HG03460 (cell line): ENCODE results near the gene UBL4A.

Experiments used
- ATAC-seq: cut with Tn5 transposase; IDR thresholded peaks from one replicate; pipeline ENCODE4 v1.9.1; 2021; ENCODE audit not compliant: unreplicated experiment

Gene UBL4A

DNA sequence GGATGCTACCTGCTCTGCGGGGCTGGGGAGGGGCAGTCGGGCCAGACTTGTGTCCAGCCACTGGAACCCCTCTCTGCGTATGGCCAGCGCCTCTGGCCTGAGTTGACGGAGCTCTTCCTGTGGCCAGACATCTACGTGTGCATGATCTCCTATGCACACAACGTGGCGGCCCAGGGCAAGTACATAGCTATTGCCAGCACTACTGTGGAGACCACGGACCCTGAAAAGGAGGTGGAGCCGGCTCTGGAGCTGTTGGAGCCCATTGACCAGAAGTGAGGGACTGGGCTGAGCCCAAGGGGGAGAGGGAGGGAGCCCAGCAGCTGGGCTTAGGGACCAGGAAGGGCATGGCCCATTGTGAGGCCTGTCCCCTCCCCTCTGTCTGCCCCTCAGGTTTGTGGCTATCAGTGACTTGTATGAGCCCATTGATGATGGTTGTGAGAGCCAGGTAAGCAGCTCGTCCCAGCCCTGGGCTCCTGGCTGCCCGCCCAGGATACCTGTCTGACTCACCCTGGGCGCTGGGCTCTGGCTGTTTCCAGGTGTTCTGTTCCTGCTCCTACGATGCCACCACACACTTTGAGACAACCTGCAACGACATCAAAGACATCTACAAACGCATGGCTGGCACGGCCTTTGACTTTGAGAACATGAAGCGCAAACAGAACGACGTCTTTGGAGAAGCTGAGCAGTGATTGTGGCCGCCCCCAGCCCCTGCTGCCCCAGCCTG lies 44.3 kb downstream of the UBL4A start:
- no peak for ATAC-seq

DNA sequence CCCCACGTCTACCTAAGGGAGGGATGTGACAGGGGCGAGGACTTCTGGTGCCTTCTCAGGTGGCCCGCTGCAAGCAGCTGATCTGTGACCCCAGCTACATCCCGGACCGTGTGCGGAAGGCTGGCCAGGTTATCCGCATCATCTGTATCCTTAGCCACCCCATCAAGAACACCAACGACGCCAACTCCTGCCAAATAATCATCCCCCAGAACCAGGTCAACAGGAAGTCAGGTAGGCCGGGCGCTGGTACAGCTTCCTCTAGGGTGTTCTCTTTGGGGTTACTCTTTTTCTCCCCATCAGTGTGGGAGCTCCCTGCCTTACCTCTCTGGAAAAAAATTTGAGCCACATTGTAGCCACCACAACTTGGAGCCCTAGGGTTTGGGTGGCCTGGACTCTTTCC lies 44.9 kb downstream of the UBL4A start:
- ATAC-seq = no peak

DNA sequence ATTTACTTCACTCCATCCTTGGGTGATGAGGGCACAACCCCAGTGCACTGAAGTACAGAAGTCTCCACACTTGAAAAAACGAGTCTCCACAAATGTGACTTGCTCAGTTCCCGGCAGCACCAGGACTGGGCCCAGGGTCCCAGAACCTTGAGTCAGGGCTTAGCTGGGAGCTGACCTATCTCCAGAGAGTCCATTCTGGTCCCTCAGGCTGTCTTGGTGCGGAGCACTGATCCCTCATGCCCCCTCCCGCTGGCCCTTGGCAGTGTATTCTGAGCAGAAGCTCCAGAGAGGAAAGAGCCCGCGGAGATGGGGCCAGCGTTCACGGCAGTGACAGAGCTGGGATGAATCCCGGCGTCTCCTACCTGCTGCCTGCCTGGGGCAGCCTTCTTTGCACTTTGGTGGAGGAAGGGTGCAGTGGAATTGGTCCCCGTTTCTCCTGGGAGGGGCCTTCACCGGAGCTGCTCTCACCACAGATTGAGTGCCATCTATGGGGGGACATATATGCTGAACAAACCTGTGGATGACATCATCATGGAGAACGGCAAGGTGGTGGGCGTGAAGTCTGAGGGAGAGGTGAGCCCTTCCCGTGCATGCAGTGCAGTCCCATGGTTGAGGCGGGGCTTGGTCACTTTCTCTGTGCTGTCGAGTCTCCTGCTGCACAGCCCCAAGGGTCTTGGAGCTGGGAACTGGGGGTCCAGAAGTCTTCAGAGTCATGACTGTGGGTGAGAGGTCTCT lies 45.6 kb downstream of the UBL4A start:
- ATAC-seq = no peak

DNA sequence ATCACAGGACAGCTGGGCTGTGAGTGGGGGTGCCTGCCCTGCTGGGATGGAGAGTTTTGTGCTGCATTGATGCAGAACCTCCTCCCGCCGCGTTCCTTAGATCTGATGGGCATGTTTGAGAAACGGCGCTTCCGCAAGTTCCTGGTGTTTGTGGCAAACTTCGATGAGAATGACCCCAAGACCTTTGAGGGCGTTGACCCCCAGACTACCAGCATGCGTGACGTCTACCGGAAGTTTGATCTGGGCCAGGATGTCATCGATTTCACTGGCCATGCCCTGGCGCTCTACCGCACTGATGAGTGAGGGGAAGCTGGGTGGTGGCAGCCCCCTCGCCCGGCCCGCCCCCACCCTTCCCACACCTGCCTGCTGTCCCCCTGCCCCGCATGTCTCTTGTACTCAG lies 46.6 kb downstream of the UBL4A start:
- ATAC-seq = no peak

DNA sequence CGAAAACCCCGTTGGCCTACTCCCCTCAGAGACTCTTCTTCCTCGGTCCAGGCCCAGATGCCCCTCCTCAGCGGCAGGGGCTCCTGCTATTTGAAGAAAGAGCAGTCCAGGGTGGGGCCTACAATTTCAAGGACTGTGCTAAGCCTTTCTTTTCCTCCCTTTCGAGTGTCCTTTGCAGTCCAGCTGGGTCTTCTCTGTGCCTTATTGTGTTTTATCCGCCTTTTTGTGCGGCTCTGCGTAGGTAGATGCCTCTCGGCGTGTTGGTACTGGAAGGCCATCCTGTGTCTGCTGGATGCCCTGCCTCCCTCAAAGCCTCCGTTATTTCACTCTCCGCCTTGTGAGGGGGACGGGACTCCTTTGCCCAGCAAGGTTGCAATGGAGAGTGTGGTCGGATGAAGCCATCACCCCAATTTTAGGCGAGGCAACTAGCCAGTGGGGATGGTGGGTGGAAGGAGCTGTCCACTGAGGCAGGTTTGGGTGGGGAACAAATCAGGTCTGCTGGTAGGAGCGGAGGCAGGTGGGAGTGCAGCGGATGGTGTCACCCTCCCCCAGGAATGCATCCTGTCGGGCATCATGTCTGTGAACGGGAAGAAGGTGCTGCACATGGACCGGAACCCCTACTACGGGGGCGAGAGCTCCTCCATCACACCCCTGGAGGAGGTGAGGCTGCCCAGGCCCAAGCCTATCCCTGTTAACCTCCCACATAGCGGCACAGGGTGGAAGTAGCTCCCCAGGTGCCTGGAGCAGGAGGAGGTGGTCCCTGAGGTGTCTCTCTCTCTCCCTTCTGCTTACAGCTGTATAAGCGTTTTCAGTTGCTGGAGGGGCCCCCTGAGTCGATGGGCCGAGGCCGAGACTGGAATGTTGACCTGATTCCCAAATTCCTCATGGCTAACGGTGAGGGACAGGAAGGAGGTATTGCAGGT lies 48.2 kb downstream of the UBL4A start:
- no peak for ATAC-seq

DNA sequence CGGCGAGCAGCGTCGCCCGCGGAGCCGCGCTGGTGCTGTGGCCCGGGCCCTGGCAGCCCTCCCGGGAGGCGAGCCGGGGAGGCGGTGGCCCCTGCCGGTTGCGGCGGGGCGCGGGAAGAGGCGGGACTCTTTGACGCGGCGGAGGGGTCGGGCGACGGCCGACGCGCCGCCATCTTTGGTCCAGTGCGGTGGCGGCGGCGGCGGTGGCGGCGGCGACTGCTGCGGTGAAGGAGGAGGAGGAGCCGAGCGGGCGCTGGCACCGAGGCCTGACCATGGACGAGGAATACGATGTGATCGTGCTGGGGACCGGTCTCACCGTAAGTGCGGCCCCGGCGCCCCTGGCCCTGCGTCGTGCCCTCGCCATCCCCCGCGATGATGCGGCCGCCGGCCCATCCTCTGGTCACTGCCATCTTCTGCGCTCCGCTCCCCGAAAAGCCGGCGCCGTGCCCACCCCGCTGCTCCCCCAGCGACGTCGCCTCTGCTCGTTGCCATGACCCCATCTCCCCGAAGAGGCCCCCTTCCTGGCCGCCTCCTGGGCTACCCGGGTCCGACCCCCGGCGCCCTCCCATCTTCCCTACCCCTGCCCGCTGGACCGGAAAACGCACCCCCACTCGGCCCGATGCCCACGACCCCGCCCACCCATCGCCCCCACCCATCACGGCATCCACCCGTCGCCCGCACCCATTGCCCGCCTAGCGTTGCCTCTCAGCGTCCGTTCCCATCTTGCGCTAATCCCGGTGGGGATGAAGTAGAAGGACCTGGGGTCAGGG lies 49.2 kb downstream of the UBL4A start, which contains the start of gene GDI1:
Gene GDI1, plus strand, starts transcription at position 172 of the 770 bp plus-strand sequence. Its CDS starts 101 bp downstream, at position 273.
- ATAC-seq = no peak

DNA sequence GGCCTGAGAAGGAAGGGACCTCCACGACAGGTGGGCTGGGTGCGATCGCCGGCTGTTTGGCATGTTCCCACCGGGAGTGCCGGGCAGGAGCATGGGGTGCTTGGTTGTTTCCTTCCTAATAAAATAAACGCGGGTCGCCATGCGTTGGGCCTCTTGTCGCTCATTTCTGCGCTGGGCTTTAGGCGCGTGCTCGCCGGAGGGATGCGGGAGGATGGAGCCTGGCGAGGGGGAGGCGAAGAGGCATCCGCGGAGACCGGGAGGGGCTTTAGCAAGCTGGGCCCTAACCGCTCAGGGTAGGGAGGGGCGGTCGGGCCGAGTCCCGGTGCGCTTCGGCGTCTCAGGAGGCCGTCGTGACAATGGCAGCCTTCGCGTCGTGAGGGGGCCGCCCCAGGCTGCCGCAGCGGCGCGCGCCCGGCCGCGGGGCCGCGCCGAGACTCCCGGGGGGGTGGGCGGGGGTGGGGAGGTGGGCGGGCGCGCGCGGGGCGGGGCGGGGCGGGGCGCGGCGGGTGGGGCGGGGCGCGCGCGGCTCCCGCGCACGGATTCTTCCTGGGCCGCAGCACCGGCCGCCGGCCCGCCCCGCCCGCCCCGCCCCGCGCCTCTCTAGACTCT lies 49.9 kb downstream of the UBL4A start:
- no peak for ATAC-seq

DNA sequence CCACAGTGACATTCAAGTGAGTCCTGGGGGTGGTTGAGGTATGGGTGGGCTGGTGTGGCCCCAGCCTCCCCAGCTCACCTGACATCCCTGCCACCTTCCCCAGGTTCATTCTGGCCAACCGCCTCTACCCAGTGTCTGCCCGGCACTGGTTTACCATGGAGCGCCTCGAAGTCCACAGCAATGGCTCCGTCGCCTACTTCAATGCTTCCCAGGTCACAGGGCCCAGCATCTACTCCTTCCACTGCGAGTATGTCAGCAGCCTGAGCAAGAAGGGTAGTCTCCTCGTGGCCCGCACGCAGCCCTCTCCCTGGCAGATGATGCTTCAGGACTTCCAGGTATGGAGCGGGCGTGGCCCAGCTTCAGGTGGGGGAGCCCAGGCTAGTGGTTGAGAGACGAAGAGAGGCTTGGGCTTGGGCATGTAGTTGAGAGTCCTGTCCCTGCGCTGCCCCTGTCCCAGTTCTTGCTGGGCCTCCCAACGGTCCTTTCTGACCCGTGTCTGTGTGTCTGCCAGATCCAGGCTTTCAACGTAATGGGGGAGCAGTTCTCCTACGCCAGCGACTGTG lies 51.2 kb downstream of the UBL4A start:
- ATAC-seq = no peak

DNA sequence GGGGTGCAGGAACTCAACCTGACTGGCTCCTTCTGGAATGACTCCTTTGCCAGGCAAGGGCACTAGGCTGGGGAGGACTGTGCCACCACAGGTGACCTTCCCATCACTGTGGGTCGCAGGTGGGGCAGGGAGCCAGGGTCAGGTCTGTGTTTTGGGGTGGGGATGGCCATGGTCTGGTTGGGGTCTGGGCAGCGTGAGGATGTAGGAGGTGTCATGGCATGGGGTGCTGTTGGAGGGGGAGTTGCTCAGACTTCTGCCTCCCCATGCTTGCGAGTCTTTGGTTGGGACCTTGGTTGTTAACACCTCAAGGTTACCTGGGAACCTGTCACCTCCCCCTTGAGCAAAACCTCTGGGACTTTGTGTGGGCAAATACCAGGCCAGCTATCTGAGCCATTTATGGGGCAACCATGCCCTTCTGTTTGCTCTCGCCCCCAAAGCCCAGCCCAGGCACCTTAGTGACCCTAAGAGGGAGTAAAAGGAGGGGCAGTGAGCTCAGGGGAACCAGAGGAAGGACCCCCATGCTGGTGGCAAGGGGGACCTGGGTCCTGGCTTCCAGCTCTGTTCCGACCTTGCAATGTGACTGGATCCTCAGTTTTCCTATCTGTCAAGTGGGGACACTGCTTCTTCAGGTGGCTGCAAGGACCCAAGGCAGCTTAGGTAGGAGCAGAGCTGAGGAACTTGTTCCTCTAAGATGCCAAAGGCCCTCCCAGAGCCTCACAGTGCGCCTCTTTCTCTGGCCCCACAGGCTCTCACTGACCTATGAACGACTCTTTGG lies 51.8 kb downstream of the UBL4A start:
- no peak for ATAC-seq
